ENCODE measurements around the gene CTDNEP1. TPM values are rescaled to one million over a fixed set of nuclear protein-coding genes. Genes with fewer than 3 reads are reported as not detected.
A peak's percentile ranks its signal among the peaks of the same experiment; 100 is the strongest.

The CTDNEP1 gene
- total RNA-seq, 1 donor from 2014 or later, result 103 TPM

- Histone ChIP-seq H3K27me3 (ENCODE audit: insufficient read depth, low read length) (no peaks in the 10 kb centered on the region), H3K4me1 (ENCODE audit: insufficient read depth, low read length) (peaks cover 37% of the 10 kb centered on the region), H3K4me3 (ENCODE audit: insufficient read depth, low read depth, low read length) (peak overlapping the region; percentile 69), H3K9ac (ENCODE audit: low read length) (peak overlapping the region; percentile 76), H4K20me1 (ENCODE audit: insufficient read depth, low read length) (peaks cover 63% of the 10 kb centered on the region), H3K27ac (ENCODE audit: low read depth, low read length) (peak overlapping the region; percentile 73), H3K9me3 (ENCODE audit: insufficient read depth, low read depth, low read length) (no peaks in the 10 kb centered on the region), H3K79me2 (ENCODE audit: insufficient read depth, low read length) (peaks cover 63% of the 10 kb centered on the region), H3K36me3 (ENCODE audit: insufficient read depth, low read length) (no peaks in the 10 kb centered on the region), H2AFZ (ENCODE audit: low read depth, low read length) (no peak overlapping the region), H3K4me2 (ENCODE audit: low read length) (peak overlapping the region; percentile 92)
- H3K36me3 Mint-ChIP-seq (ENCODE audit: low read depth, unreplicated experiment), result peaks cover 12% of the 10 kb centered on the region
- H3K27ac Mint-ChIP-seq (ENCODE audit: unreplicated experiment), result peak overlapping the region; percentile 99
- H3K4me3 Mint-ChIP-seq (ENCODE audit: unreplicated experiment), result peak overlapping the region; percentile 84
- FAIRE-seq, result no peak
- peak; percentile 88 for DNase-seq (ENCODE audit: low read depth)
- no peaks in the 10 kb centered on the region for H3K9me3 Mint-ChIP-seq (ENCODE audit: unreplicated experiment)
- TF ChIP-seq CTCF (IDR thresholded peaks at IDR 0.05; ENCODE audit: insufficient read depth, low read depth, low read length) (peak; percentile 37), EZH2 (IDR thresholded peaks at IDR 0.05; ENCODE audit: insufficient read depth, low read length) (no peak)
- peaks cover 33% of the 10 kb centered on the region for H3K4me1 Mint-ChIP-seq (ENCODE audit: low read depth, unreplicated experiment)
- H3K27me3 Mint-ChIP-seq (ENCODE audit: low read depth, unreplicated experiment), result no peaks in the 10 kb centered on the region
These were observed 37.0 kb downstream of the CTDNEP1 start for GRCh38 chr17:7214300-7215135.

GRCh38 chr17:7213895-7214299, 37.6 kb downstream of the CTDNEP1 start:
- Histone ChIP-seq H3K4me1 (ENCODE audit: insufficient read depth, low read length) (peaks cover 36% of the 10 kb centered on the region), H3K9ac (ENCODE audit: low read length) (peak overlapping the region; percentile 76), H3K9me3 (ENCODE audit: insufficient read depth, low read depth, low read length) (no peaks in the 10 kb centered on the region), H3K27ac (ENCODE audit: low read depth, low read length) (peak overlapping the region; percentile 73), H4K20me1 (ENCODE audit: insufficient read depth, low read length) (peaks cover 69% of the 10 kb centered on the region), H3K79me2 (ENCODE audit: insufficient read depth, low read length) (peaks cover 69% of the 10 kb centered on the region), H3K36me3 (ENCODE audit: insufficient read depth, low read length) (no peaks in the 10 kb centered on the region), H3K4me2 (ENCODE audit: low read length) (peak overlapping the region; percentile 92), H2AFZ (ENCODE audit: low read depth, low read length) (no peak overlapping the region), H3K27me3 (ENCODE audit: insufficient read depth, low read length) (no peaks in the 10 kb centered on the region), H3K4me3 (ENCODE audit: insufficient read depth, low read depth, low read length) (peak overlapping the region; percentile 69)
- DNase-seq (ENCODE audit: low read depth) (peak; percentile 68), FAIRE-seq (no peak)
- TF ChIP-seq EZH2 (IDR thresholded peaks at IDR 0.05; ENCODE audit: insufficient read depth, low read length), result no peak
- peak; percentile 45 for TF ChIP-seq CTCF (IDR thresholded peaks at IDR 0.05; ENCODE audit: insufficient read depth, low read depth, low read length)
- Mint-ChIP-seq H3K27ac (ENCODE audit: unreplicated experiment) (peak overlapping the region; percentile 99), H3K36me3 (ENCODE audit: low read depth, unreplicated experiment) (peaks cover 12% of the 10 kb centered on the region), H3K27me3 (ENCODE audit: low read depth, unreplicated experiment) (no peaks in the 10 kb centered on the region), H3K4me3 (ENCODE audit: unreplicated experiment) (peak overlapping the region; percentile 84), H3K4me1 (ENCODE audit: low read depth, unreplicated experiment) (peaks cover 28% of the 10 kb centered on the region), H3K9me3 (ENCODE audit: unreplicated experiment) (no peaks in the 10 kb centered on the region)

All from astrocyte (in vitro differentiated cells and primary cell).